ENCODE measurements around the gene TRIM63. TPM values are rescaled to one million over a fixed set of nuclear protein-coding genes. Genes with fewer than 3 reads are reported as not detected.

Gene TRIM63
- total and polyA plus RNA-seq, 8 donors, result 0.09 to 0.52 (median 0.33) TPM; not detected in 2

GRCh38 chr1:26003262-26003661 lies 64.2 kb downstream of the TRIM63 start:
- H3K4me1 ChIP-seq, result peaks cover 0 to 4% (median 0%) of the 10 kb centered on the region in 3 donors
- H3K27me3 ChIP-seq, result no peaks in the 10 kb centered on the region
- ATAC-seq, result no peak
- FAIRE-seq, result no peak
- no peaks in the 10 kb centered on the region for H3K36me3 ChIP-seq
- no peak overlapping the region for H3K4me3 ChIP-seq
- no peak overlapping the region for H3K27ac ChIP-seq
- intact Hi-C loops (cut with DNase I), result loop anchor here in 2 of 3 donors (5.0 to 10.0 kb wide), 3 partner anchors 106 to 168 kb away; no protein-coding TSS in a partner anchor
- DNase-seq, result no peak
- WGBS, 2 donors, result 88 to 92% methylated on average over 4 of the region's 4 CpGs
- TF ChIP-seq CTCF (IDR thresholded peaks at IDR 0.05), result no peak
- H3K9me3 ChIP-seq, result no peaks in the 10 kb centered on the region

Other genes starting within 250 kb of the TRIM63 start
- gene MTFR1L, start 247.7 kb downstream of the TRIM63 start, total RNA-seq, result 10 to 100 TPM; 24.0 to 36.0 (median 26.3) TPM
- gene MTFR1L, start 247.7 kb downstream of the TRIM63 start, polyA plus RNA-seq, result 10 to 100 TPM; 38.9 to 59.6 TPM
- under 1 TPM in 4 of 6 donors, not detected in 2; 0.19 to 0.37 (median 0.29) TPM for gene AUNIP, start 208.2 kb downstream of the TRIM63 start, total RNA-seq
- gene AUNIP, start 208.2 kb downstream of the TRIM63 start, polyA plus RNA-seq, result not detected
- gene PAQR7, start 191.9 kb downstream of the TRIM63 start, total RNA-seq, result 10 to 100 TPM in 1 of 6 donors, 1 to 10 TPM in 5; 3.2 to 13.0 (median 4.4) TPM
- gene PAQR7, start 191.9 kb downstream of the TRIM63 start, polyA plus RNA-seq, result 1 to 10 TPM; 4.4 to 5.7 TPM
- 10 to 100 TPM in 3 of 6 donors, 1 to 10 TPM in 3; 3.3 to 40.3 (median 8.7) TPM for gene STMN1, start 161.2 kb downstream of the TRIM63 start, total RNA-seq
- gene STMN1, start 161.2 kb downstream of the TRIM63 start, polyA plus RNA-seq, result 10 to 100 TPM; 16.2 to 58.0 TPM
- gene PAFAH2, start 69.6 kb downstream of the TRIM63 start, total RNA-seq, result 10 to 100 TPM; 11.0 to 19.0 (median 13.7) TPM
- 10 to 100 TPM; 16.2 to 20.9 TPM for gene PAFAH2, start 69.6 kb downstream of the TRIM63 start, polyA plus RNA-seq
- under 1 TPM; 0.04 to 0.25 (median 0.13) TPM for gene EXTL1, start 45.9 kb downstream of the TRIM63 start, total RNA-seq
- gene EXTL1, start 45.9 kb downstream of the TRIM63 start, polyA plus RNA-seq, result under 1 TPM; 0.21 to 0.34 TPM
- gene SLC30A2, start 21.5 kb downstream of the TRIM63 start, total RNA-seq, result 100 to 1,000 TPM in 1 of 6 donors, 10 to 100 TPM in 5; 27.0 to 142 (median 56.4) TPM
- gene SLC30A2, start 21.5 kb downstream of the TRIM63 start, polyA plus RNA-seq, result 10 to 100 TPM; 24.1 to 42.4 TPM
- 10 to 100 TPM in 1 of 6 donors, 1 to 10 TPM in 5; 5.9 to 12.1 (median 6.6) TPM for gene PDIK1L, start 44.2 kb upstream of the TRIM63 start, total RNA-seq
- 1 to 10 TPM; 1.7 to 3.6 TPM for gene PDIK1L, start 44.2 kb upstream of the TRIM63 start, polyA plus RNA-seq
- 1 to 10 TPM in 4 of 6 donors, under 1 TPM in 2; 0.79 to 1.7 (median 1.1) TPM for gene FAM110D, start 91.4 kb upstream of the TRIM63 start, total RNA-seq
- gene FAM110D, start 91.4 kb upstream of the TRIM63 start, polyA plus RNA-seq, result 1 to 10 TPM; 2.6 to 3.5 TPM
- not detected for gene C1orf232, start 101.3 kb upstream of the TRIM63 start, total RNA-seq
- not detected for gene C1orf232, start 101.3 kb upstream of the TRIM63 start, polyA plus RNA-seq
- gene ZNF593, start 102.3 kb upstream of the TRIM63 start, total RNA-seq, result 10 to 100 TPM; 18.4 to 36.7 (median 22.1) TPM
- gene ZNF593, start 102.3 kb upstream of the TRIM63 start, polyA plus RNA-seq, result 10 to 100 TPM; 69.9 to 80.7 TPM
- not detected for gene ZNF593OS, start 104.2 kb upstream of the TRIM63 start, total RNA-seq
- under 1 TPM; 0.35 to 0.68 TPM for gene ZNF593OS, start 104.2 kb upstream of the TRIM63 start, polyA plus RNA-seq
- gene CNKSR1, start 109.9 kb upstream of the TRIM63 start, total RNA-seq, result 10 to 100 TPM; 11.3 to 20.8 (median 14.9) TPM
- gene CNKSR1, start 109.9 kb upstream of the TRIM63 start, polyA plus RNA-seq, result 10 to 100 TPM; 46.8 to 48.5 TPM
- gene CATSPER4, start 123.0 kb upstream of the TRIM63 start, total RNA-seq, result not detected
- gene CATSPER4, start 123.0 kb upstream of the TRIM63 start, polyA plus RNA-seq, result under 1 TPM in 1 of 2 donors, not detected in 1; 0.09 TPM
- 1 to 10 TPM; 2.7 to 6.6 (median 3.7) TPM for gene CEP85, start 166.6 kb upstream of the TRIM63 start, total RNA-seq
- 1 to 10 TPM; 2.9 to 5.6 TPM for gene CEP85, start 166.6 kb upstream of the TRIM63 start, polyA plus RNA-seq
- gene SH3BGRL3, start 212.5 kb upstream of the TRIM63 start, total RNA-seq, result 10 to 100 TPM; 29.1 to 84.2 (median 48.8) TPM
- gene SH3BGRL3, start 212.5 kb upstream of the TRIM63 start, polyA plus RNA-seq, result 100 to 1,000 TPM in 1 of 2 donors, 10 to 100 TPM in 1; 61.0 to 109 TPM
- gene UBXN11, start 239.0 kb upstream of the TRIM63 start, total RNA-seq, result 10 to 100 TPM in 4 of 6 donors, 1 to 10 TPM in 2; 8.7 to 15.9 (median 11.5) TPM
- gene UBXN11, start 239.0 kb upstream of the TRIM63 start, polyA plus RNA-seq, result 10 to 100 TPM; 44.0 to 61.6 TPM